HG02798 (cell line): ENCODE data around the gene KLHDC4.

Experiments used
- ATAC-seq: cut with Tn5 transposase; IDR thresholded peaks from one replicate; pipeline ENCODE4 v1.9.1; 2021; ENCODE audit warnings: mild to moderate bottlenecking; ENCODE audit not compliant: unreplicated experiment, poor library complexity

KLHDC4 gene

DNA sequence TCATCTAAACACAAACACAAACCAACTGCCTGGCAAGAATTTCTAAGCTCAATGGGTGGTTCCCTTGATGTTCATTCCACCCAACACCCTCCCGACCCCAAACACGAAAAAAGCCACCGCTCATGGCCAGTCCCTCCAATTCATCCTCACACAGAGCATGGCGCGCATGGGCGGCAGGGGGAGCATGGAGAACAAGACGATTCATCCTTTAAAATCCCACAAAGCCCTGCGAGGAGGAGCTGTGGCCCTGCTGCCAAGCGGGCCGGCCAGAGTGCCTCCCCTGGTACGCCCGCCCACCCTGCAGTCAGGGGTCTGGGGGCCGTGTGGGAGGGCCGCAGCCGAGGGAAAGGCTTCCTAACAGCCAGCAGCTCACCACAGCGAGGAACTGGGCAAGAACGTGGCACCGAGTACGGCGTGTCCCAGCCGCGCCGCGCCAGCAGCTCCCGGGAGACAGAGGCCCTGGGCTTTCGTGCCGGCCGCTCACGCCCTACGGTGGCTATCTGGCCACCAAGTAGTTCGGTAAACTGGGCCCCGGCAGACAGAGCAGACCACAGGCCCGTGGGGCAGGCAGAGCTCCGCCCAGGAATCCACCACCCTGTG is 60.9 kb downstream of the KLHDC4 start:
- no peak for ATAC-seq

DNA sequence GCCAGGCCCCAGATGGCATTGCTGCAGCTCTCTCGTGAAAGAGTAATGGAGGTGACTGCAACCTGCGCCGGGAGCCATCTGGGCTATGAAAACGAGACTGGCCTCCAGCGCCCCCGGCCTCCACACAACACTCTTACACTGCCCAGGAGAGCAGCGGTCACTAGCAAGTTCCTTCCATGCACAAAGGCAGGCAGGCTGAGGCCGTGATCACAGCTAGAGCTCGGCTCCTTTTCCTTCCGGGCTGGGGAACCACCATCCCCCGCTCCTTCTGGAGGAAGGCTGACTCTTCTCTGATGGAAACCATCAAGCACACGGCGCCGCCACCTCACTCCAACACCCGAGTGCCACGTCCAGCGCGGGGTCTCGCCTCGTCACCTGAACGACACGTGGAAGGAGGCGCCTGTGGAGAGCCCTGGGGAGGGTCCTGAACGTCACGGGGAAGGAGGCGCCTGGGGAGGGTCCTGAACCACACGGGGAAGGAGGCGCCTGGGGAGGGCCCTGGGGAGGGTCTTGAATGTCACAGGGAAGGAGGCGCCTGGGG is 61.9 kb downstream of the KLHDC4 start:
- no peak for ATAC-seq

DNA sequence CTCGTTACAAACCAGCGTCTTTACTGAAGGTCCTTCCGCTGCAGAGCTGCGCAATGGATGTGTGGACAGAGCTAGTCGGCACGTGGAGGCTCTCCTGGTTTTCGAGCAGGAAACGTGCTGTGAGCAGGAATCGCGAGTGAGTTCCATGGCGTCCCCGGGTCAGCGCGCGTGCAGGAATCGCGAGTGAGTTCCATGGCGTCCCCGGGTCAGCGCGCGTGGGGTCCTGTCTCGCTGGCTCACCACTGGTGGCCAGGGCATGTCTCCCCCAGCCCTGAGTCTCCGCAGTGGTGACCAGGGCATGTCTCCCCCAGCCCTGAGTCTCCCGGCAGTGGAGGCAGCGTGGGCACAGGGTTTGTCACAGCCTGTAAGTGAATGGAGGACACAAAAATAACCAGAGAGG is 62.7 kb downstream of the KLHDC4 start:
- no peak for ATAC-seq

DNA sequence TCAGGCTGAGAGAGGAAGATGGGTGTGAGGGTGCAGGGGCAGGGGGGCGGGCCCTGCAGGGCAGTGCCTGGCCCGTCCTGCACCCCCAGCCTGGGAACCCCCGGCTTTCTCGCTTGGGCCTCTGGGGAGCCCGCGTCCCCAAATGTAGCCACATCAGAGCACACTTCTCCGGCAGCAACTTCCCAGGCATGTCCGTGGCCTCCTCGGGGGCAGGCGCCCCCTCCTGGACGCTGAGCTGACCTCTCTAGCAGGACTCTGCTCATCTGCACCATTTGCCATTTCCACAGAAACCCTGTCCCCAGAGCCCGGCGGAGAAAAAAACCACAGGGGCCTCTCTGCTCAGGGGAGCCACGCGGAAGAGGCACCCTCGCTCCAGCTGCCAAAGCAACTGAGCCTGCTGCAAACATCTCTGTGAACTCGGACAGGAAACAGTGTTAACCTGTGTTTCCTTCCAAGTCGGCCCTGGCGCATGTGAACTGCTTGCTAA is 63.4 kb downstream of the KLHDC4 start:
- peak; percentile 55 for ATAC-seq

DNA sequence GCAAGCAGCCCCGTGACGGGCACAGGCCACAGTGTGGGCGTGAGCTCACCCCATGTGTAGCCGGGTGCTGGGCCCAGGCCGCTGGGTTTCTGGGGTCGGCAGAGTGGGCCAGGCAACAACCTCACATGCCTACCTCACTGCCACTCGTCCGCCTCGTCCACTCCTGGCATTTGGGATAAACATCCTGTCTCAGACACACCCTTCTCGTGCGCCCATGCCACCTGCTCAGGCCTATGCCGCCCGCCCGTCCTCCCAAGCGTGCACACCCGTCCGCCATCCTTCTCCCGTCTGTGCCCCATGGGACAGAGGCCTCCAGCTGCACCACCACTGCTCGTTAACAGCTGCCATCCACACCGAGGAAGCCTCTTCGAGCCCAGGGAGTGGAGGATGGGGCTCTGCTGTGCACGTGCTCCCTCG is 64.3 kb downstream of the KLHDC4 start:
- ATAC-seq: no peak

DNA sequence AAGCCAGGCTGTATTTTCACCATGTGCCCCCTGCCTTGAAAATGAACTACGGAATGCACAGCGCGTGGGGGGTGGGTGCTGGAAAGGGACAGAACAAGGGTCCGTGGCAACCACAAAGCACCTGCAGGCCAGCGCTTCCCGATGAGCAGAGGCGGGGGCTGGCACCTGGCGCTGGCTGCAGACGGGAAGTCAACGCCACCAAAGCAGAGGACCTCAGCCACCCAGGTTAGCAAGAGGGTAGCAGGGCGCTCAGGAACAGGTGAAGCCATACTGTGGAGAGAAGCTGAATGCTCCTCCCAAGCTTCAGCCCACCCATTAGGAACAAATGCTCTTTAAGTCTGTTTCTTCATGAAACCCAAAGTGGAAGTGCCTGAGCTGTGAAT is 64.7 kb downstream of the KLHDC4 start:
- no peak for ATAC-seq

DNA sequence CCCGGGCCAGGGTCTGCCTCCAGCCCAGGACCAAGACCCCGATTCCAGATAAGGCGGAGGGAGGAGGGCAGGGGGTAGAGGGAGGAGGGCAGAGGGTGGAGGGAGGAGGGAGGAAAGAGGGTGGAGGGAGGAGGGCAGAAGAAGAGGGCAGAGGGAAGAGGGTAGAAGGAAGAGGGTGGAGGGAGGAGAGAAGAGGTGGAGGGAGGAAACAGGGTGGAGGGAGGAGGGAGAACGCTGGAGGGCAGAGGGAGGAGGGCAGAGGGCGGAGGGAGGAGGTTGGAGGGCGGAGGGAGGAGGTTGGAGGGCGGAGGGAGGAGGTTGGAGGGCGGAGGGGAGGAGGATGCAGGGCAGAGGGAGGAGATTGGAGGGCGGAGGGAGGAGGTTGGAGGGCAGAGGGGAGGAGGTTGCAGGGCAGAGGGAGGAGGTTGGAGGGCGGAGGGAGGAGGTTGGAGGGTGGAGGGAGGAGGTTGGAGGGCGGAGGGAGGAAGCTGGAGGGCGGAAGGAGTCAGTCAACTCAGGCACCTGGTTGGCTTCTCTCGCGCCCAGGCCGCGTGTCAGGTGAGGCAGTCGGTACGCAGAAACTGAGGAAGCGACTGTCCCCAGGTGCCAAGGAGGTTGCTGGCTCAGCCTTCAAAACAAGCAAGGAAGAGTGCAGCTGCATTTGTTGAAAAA is 65.2 kb downstream of the KLHDC4 start:
- no peak for ATAC-seq

DNA sequence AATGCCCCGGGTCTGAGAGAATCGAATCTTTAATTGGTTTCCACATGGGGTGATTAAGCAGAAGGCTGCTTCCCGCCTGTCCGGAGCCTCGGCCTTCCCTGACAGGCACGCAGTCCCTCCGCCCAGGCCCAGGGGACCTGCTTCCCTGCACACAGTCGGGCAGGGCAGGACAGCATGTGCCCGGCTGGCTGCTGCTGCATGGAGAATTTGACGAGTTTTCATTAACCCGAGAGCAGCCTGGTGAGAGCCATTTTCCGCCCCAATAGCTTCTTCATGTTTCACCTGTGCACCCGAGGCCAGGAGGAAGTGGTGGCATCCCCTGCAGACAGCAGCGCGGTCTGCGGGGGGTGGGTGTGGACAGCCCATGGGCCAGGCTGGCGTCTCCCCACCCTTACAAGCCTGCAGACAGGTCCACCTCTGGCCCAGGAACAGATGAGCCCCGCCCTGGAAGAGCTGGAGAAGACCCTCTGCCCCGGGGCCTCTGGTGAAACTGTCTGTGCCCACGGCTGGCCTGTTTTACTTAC is 67.0 kb downstream of the KLHDC4 start:
- no peak for ATAC-seq

DNA sequence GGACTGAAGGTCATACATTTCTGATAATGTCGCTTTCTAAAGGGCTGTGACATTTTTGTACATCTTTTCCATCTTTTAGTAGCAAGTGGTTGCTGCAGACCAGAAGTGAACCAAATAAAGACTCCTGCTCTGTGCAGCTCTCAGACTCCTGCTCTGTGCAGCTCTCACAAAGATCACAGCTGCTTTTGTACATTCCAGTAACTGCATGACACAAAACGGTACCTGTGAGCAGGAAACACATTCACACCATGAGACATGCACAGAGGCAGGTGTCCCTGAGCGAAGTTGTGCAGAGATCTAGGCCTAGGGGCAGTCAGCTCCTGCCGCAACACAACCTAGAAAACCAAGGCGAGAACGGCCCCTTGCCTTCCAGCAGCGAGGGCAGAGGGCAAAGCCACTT is 67.5 kb downstream of the KLHDC4 start:
- ATAC-seq: peak; percentile 34

DNA sequence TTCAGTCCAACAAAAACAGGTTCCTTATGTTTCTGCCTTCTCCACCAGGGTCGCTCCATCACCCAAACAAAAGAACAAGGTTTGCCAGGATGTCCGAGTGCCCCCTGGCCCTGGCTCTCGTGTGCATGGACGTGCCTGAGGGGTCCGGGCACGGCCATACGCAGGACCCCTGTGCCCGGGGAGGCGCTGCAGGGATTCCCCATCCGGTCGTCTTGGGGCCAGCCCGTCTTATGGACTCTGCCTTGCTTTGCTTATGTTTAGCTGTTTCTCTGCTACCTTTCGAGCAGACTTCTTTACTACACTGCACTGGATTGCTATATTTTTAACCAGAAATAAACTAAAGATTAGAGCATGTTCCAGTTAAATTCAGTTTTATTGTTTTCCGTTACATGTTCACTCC is 68.0 kb downstream of the KLHDC4 start:
- no peak for ATAC-seq

DNA sequence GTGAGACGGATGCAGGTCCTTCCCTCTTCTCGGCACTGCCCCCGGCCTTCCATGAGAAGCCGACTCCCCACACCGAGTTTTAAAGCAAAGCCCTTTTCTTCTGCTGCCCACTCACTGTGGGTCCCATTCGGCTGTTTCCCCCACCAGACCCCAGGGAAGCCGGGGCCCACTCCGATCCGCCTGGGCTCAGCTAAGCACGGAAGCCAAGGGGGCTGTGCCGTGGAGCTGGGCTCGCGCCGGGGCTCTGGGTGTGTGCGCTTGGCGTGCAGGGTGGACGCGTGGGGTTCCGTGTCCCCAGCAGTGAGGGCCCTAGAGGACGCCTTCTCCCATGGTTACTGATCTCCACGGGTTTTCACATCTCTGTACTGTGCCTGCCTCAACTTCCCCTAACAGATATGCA is 68.5 kb downstream of the KLHDC4 start:
- ATAC-seq: no peak

DNA sequence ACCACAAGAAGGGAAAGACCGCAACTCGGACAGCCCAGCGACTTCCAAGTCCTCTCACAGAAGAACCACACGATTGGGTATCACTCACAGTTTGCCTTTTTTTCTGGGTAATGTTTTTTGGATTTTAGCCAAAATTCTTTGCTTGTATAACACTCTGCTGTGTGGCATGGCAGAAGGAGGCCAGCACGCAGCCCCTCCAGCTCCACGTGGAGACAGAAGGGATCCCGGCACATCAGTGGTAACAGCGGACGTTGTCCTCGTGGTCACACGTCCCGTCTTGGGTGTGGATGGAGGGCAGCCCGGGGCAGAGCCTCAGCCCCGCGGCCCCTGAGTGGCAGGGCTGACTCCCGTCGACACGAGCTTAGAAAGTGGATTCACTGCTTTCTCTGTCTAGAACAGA is 69.1 kb downstream of the KLHDC4 start:
- no peak for ATAC-seq

DNA sequence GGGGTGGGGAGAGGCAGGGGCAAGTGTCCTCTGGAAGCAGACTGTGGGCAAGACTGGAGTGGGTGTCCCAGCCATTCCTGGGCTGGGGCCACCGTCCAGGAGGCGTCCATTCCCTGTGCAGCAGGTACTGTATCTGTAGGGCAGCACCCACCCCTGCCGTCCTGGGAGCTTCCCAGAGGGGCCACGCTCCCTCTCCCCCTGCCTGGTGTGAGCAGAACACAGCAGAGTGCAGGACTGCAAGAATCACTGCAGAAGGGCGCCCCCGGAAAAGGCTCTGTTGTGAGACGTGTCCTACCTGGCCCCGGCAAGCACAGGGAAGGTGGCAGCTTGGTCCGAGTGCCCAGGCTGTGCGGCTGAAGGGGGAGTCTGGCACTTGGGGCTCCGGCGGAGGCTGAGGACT is 70.3 kb downstream of the KLHDC4 start:
- no peak for ATAC-seq

DNA sequence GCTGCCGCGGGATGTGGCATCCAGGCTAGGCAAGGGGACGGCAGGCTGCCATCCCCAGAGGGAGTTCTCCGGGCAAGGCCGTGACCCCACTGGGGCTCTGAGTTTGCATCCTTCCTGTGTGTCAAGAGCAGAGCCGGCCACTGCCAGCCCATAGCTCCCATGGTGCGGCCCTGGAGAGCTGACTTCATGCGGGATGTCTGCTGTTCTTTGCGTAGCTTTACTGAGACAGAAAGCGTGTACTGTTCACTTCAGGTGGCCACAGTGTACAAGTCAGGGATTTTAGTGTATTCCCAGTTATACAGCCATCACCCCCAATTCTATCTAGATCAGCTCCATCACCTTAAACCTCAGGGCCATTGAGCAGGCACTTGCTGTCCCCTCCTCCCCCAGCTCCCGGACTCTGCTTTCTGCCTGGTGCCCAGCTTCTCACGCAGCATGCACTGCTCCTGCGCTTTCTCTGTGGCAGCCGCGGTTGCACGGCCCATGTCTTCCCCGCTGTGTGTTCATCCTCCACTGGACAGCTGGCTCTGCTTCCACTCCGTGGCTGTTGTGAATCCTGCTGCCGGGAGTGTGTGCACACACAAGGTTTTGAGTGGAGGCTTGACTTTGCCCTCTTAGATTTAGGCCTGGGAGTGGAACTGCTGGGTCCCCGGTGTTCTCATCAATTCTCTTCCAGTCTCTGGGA is 71.2 kb downstream of the KLHDC4 start:
- no peak for ATAC-seq

DNA sequence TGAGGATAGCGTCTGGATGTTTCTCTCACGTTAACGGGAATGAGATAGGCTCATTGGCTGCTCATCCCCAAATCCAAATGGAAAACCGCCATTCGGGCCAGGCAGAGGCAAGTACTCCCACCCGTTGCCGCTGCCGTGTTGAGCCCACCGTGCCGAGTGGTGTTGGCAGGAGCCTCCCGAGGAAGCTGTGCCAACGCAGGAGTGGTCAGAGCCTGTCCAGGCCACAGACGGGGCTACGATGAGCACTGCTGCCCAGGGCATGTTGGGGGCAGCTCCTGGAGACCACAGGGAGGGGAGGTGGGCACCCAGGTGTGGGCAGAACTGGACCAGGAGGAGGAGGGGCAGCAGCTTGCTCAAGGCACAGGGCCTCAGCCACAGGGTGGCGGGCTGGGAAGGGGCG is 72.0 kb downstream of the KLHDC4 start:
- ATAC-seq: no peak

DNA sequence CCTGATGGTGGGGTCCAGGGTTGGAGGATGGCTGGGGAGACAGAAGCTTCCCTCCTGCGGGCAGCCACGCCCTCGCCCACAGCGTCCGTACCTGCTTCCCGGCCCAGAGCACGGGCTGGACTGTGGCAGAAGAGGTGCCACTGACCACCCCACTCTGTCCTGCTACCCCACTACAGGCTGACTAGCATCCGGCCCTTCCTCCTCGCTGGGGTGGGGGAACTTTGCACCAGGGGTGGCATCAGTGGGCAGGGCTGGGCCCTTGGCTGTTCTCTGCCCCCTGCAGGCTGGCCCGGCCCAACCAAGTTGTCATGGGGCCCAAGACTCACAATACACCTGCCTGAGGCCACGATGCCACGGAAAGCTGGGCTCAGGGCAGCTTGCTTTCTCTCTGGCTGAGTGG is 73.0 kb downstream of the KLHDC4 start:
- ATAC-seq: no peak

DNA sequence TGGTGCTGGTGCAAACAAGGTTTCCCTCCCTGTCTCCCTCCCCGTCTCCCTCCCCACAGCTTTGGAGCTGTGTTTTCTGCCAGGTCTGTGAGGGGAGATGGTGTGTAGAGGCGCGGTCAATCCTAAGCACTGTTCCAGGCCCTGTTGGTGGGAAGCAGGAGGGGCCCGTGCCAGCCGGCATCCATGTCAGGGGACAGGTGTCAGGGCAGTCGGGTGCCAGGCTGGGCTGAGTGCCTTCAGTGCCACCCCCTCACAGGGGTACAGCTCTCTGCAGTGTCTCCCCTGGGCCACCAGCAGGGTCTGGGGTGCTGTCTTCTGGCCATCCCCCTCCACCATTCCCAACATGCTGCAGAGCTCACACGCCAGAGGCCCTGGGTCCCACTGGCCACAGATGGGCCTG is 73.6 kb downstream of the KLHDC4 start:
- no peak for ATAC-seq

DNA sequence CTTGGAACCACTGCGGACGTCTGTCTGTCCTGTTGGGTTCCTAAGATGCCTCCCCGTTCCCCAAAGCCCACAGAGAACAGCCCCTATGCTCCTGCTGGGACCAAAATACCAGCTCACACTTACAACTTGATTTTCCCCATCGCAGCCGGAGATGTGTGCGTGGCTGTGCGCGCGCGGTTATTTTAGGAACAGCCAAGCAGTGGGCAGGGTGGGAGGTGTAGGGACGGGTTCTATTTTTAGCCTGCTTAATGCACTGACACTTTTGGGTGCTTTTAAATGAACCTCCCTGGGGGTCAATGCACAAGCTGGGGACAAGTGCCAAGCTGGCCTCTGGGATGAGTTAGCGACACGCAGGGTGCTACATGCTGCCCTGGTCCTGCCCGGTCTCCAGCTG is 74.1 kb downstream of the KLHDC4 start:
- ATAC-seq: no peak

DNA sequence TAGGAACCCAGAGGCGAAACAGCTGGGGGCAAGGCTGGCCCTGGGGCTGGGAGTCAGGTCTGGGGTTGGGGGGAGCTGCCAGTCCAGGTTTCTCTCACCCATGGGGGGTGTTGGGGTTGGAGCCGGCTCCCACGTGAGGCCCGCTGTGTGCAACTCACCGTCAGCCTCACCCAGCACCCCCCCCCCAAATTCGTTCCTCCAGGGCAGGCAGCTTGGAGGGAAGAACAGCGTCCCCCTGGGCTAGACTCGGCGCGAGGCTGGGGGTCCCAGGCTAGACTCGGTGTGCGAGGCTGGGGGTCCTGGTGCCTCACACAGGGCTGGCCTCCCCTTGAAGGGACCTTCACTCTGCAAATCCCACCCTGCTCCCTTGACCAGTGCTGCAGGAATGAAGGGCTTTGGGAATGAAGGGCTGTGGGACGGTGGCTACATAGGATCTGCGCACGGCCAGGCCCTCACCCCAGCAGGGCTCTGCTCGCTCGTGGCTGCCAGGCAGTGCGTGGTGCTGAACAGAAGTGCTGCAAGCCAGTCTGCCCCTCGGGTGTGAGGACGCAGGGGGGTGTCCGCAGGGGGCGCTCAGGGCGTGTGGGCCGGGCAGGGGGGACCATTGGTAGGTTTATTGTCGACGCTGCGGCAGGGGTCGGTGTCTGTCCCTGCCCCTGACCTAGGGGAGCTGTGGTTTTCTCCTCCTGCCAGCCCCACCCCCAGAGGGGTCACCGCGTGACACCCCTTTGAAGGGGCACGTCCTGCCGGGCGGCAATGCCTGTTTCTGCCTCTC is 74.7 kb downstream of the KLHDC4 start:
- no peak for ATAC-seq

DNA sequence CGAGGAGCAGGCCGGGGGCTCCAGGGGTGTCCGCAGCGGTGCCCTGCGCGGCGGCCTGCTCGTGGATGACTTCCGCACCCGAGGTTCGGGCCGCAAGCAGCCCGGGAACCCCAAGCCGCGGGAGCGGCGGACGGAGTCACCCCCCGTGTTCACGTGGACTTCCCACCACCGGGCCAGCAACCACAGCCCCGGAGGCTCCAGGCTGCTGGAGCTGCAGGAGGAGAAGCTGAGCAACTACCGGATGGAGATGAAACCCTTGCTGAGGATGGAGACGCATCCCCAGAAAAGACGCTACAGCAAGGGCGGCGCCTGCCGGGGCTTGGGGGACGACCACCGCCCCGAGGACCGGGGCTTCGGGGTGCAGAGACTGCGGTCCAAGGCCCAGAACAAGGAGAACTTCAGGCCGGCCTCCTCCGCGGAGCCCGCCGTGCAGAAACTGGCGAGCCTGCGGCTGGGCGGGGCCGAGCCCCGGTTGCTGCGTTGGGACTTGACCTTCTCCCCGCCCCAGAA is 75.8 kb downstream of the KLHDC4 start:
- ATAC-seq: no peak
